AG09319 (cell line): ENCODE data around the gene KRT74.

ENCODE experiments used
- DNase-seq: peaks from one replicate; pipeline ENCODE4 v3.0.0-alpha.2; 2010; ENCODE audit warnings: low read depth; ENCODE audit errors: extremely low read depth
- TF ChIP-seq, protein P1 (sequence below): IDR thresholded peaks from 2 replicates; pipeline ENCODE4 v1.5.1; 2011; ENCODE audit warnings: low read depth, mild to moderate bottlenecking, inconsistent platforms, low read length, moderate library complexity

KRT74 gene

DNA sequence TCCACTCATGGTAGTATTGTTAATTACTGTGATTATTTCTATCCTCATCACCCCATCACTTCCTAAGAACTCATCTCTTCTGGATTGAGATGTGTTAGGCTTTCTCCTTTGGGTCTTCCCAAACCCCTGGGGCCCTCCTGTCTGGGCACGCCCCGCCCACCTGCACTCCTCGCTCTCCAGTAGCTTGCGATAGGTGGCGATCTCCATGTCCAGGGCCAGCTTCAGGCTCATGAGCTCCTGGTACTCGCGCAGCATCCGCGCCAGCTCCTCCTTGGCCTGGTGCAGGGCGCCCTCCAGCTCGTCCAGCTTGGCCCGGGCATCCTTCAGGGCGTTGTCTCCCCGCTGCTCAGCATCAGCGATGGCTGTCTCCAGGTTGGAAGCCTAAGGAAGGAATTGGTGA lies 27.5 kb downstream of the KRT74 start:
- no peak for DNase-seq
- TF ChIP-seq, protein P1, sequence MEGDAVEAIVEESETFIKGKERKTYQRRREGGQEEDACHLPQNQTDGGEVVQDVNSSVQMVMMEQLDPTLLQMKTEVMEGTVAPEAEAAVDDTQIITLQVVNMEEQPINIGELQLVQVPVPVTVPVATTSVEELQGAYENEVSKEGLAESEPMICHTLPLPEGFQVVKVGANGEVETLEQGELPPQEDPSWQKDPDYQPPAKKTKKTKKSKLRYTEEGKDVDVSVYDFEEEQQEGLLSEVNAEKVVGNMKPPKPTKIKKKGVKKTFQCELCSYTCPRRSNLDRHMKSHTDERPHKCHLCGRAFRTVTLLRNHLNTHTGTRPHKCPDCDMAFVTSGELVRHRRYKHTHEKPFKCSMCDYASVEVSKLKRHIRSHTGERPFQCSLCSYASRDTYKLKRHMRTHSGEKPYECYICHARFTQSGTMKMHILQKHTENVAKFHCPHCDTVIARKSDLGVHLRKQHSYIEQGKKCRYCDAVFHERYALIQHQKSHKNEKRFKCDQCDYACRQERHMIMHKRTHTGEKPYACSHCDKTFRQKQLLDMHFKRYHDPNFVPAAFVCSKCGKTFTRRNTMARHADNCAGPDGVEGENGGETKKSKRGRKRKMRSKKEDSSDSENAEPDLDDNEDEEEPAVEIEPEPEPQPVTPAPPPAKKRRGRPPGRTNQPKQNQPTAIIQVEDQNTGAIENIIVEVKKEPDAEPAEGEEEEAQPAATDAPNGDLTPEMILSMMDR, result no peak

DNA sequence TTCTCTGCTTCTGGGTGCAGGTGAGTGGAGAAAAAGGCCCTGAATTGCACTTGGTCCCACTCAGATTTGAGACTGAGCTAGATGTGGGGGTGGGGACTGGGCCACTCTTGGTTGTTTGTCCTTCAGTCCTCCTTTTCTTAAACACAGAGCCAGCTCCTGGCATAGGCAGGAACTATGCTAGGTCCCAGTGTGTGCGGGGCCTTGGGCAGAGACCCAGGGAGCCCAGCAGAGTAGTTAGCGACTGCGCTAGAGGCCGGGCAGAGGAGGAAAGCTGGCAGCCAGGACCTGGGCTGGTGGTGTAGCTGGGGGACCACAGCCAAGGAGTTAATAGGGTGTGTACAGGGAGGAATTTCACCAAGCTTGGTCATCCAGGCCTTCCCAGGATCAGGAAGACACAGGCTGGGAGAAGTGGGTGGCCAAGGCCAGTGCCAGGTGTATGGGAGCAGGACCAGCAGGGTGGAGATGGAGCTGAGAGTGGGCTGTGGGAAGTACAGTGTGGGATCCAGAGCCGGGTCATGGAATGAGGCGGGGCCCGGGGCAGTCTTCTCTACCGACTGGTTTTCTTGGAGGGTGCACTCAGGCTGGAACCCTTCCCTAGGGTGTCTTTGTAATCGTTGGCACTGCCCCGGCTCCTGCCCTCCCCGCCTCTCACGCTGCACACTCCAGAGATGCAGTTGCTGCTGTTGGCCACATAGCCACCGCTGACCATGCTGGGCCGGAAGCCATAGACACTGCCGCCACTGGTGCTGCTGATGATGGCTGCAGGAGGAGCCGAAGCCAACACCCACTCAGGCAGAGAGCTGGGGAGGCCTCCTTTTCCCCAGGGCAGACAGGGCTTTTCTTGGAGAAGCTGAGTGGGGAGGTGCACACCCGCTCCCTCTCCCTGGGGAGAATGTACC lies 29.4 kb downstream of the KRT74 start:
- TF ChIP-seq, protein P1, result no peak
- no peak for DNase-seq

DNA sequence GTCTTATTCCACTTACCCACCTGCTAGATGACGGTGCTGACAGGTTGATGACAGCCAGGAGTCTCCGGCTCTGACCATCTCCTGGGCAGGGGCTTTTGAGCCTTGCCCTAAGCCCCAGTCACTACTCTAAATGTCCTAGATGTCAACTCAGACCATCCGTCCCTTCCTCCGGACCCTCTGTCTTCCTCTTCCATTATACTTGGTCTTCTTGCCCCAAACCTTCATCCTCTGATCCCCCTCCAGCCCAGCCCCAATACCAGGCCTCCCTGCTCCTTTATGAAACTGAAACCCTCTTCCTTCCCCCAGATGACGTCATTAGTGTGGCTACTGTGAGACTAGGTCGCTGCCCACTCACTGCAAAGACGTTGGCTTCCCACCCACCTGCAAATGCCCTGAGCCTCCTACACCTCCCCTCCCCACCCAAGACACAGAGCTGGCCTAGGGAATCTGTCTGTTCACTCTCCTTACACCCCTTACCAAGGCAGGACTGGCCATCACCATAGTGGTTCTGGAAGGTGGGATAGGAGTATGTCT lies 30.8 kb downstream of the KRT74 start:
- DNase-seq, result no peak

DNA sequence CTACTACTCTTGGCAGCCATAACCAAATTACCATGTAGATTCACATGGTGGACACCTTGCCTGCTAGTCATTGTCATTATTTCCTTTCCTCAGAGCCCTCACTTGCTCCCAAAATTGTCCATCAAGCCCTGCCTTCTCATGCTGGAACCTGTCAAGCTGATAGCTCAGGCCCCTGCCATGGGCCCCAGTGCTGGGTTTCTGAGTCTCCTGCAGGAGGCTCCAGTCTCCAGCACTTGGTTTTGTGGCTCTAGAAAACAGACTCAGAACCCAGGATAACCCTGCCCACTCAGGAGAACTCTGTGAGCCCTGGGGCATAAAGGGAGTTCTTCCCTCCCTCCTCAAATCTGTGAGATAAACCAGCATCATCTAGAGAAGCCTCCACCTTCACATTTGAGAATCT lies 31.5 kb downstream of the KRT74 start:
- no peak for DNase-seq

More for the DNA sequence above, 30.8 kb downstream of the KRT74 start:
- TF ChIP-seq, protein P1, result no peak

DNA sequence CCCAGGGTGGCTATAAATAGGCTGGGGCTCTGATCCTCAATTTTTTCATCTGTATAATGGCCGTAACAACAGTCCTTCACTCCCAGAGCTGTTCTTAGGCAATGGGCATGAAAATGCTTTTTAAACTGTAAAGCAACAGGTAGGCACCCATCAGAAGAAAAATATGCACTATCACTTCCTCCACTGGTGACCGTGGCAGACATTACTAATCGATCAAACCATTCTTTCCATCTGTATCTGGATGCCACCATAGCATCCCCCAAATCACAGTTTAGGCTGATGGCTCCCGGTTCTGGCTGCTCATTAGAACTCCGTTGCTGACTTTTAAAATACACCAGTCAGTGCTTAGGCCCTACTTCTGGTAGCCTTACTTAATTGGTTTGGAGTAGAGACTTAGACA lies 31.9 kb downstream of the KRT74 start:
- DNase-seq, result no peak
- TF ChIP-seq, protein P1, result no peak

More for the DNA sequence above, 31.5 kb downstream of the KRT74 start:
- TF ChIP-seq, protein P1, result no peak

DNA sequence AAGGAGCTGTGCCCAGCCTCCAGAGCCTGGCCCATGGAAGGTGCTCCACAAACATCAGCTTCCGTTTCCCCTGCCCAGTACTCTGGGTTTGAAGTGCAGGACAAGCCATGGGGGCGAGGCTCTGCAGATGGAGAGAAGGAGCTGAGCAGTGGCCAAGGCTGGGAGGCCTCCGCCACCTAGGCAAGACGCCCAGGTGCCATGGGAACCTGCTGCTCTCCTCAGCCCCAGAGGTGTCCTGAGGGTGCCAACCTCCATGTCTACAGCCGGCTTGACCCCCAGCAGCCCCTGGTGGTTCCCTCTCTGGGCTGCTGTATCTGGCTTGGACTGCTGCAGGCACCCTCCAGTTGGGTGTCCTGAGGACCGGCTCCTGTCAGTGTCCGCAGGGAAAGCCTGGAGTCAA lies 33.1 kb downstream of the KRT74 start:
- DNase-seq, result no peak
- TF ChIP-seq, protein P1, result no peak

DNA sequence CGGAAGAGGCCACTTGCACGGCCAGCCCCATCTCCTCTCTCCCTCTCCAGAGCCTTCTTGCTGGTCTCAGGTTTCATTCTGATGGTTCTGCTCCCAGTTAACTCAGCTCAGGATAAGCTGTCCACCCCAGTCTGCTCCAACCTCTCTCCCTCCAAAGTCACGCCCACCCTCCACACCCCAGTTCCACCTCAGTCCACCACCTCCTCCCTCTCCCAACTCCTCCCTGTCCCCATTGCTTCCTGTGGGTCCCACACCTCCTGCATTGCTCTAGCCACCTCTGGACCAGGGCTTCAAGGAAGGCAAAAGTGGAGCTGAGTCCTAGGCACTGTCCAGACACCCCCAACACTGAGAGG lies 33.8 kb downstream of the KRT74 start:
- DNase-seq, result no peak
- TF ChIP-seq, protein P1, result no peak
